ENCODE data around the gene CST11.
"Not testable (repeated sequence)": the region's sequence is repeated elsewhere in the genome, so short reads cannot be mapped to it uniquely, and the experiment has no call there.

CST11 gene

GRCh38 chr20:23488470-23488869 is 35.8 kb upstream of the CST11 start:
- TF ChIP-seq, protein P1, sequence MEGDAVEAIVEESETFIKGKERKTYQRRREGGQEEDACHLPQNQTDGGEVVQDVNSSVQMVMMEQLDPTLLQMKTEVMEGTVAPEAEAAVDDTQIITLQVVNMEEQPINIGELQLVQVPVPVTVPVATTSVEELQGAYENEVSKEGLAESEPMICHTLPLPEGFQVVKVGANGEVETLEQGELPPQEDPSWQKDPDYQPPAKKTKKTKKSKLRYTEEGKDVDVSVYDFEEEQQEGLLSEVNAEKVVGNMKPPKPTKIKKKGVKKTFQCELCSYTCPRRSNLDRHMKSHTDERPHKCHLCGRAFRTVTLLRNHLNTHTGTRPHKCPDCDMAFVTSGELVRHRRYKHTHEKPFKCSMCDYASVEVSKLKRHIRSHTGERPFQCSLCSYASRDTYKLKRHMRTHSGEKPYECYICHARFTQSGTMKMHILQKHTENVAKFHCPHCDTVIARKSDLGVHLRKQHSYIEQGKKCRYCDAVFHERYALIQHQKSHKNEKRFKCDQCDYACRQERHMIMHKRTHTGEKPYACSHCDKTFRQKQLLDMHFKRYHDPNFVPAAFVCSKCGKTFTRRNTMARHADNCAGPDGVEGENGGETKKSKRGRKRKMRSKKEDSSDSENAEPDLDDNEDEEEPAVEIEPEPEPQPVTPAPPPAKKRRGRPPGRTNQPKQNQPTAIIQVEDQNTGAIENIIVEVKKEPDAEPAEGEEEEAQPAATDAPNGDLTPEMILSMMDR (IDR thresholded peaks at IDR 0.05; ENCODE audit: low read depth, low read length, missing control alignments): no peak

DNA sequence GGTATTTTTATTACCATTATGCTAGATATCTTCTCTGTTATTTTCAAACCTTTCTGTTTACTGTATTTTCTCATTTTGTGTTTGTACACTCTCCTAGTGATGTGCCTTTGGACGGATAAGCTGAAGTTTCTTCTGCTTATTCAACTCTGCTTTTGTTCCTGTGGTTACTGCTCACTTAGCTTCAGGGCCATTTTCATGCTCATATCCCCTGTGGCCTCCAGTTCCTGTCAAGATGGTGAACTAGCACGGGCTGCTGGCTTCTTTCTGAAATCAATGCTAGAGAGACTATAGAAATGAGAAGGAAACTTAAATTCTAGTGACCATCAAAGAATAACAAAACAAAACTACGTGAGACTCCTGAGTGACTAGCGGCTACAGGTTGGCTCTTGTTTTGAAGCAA is 31.4 kb upstream of the CST11 start:
- no peak for DNase-seq (ENCODE audit: extremely low read depth, low read depth)
- TF ChIP-seq, protein P1 (IDR thresholded peaks at IDR 0.05; ENCODE audit: low read depth, low read length, missing control alignments): no peak

More at GRCh38 chr20:23488470-23488869, 35.8 kb upstream of the CST11 start:
- H3K4me3 ChIP-seq (replicated peaks; ENCODE audit: low read depth, low read length): no peak overlapping the region
- DNase-seq (ENCODE audit: extremely low read depth, low read depth): no peak

DNA sequence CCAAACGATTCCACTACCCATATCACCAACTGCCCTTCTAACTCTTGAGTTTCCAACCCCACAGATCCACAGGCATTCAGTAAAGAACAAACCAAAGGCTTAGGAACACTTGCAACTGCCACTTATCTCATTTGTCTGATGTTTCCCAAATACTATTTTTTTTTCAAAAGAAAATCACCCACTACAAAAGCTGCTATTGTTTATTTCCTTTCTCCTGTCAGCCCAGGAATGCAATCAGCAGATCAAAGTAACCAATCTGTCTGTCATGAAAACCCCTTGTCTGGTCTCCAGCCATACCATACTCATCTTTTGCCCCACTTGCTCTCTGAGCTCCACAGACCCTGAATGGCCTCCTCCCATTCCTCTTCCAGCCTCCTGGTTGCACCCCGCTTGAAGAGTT is 29.5 kb upstream of the CST11 start:
- no peak for DNase-seq (ENCODE audit: extremely low read depth, low read depth)
- TF ChIP-seq, protein P1 (IDR thresholded peaks at IDR 0.05; ENCODE audit: low read depth, low read length, missing control alignments): no peak
- H3K4me3 ChIP-seq (replicated peaks; ENCODE audit: low read depth, low read length): no peak overlapping the region

More for the DNA sequence above, 31.4 kb upstream of the CST11 start:
- H3K4me3 ChIP-seq (replicated peaks; ENCODE audit: low read depth, low read length): no peak overlapping the region

DNA sequence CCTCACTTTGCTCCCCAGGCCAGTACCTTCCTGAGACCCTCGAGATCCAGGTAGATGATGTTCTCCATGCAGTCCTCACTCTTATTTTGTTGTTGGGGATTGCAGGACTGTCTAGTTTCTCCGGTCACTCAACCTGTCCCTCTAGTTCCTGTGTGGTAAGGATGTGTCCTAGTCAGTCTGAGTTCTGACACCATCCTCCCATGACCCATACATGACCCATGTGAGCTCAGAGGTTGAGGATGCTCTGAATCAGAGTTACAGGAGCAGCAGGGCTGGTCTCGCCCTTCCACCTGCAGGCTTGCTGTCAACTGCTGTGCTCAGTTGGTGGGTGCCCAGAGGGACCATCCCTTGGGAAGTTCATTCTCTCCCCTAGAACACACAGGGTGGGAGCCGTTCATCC is 26.4 kb upstream of the CST11 start:
- DNase-seq (ENCODE audit: extremely low read depth, low read depth): no peak
- TF ChIP-seq, protein P1 (IDR thresholded peaks at IDR 0.05; ENCODE audit: low read depth, low read length, missing control alignments): no peak
- H3K4me3 ChIP-seq (replicated peaks; ENCODE audit: low read depth, low read length): no peak overlapping the region

- DNase-seq (ENCODE audit: extremely low read depth, low read depth): no peak
- TF ChIP-seq, protein P1 (IDR thresholded peaks at IDR 0.05; ENCODE audit: low read depth, low read length, missing control alignments): no peak
- no peak overlapping the region for H3K4me3 ChIP-seq (replicated peaks; ENCODE audit: low read depth, low read length)
Observed at GRCh38 chr20:23477223-23477622, 24.5 kb upstream of the CST11 start.

DNA sequence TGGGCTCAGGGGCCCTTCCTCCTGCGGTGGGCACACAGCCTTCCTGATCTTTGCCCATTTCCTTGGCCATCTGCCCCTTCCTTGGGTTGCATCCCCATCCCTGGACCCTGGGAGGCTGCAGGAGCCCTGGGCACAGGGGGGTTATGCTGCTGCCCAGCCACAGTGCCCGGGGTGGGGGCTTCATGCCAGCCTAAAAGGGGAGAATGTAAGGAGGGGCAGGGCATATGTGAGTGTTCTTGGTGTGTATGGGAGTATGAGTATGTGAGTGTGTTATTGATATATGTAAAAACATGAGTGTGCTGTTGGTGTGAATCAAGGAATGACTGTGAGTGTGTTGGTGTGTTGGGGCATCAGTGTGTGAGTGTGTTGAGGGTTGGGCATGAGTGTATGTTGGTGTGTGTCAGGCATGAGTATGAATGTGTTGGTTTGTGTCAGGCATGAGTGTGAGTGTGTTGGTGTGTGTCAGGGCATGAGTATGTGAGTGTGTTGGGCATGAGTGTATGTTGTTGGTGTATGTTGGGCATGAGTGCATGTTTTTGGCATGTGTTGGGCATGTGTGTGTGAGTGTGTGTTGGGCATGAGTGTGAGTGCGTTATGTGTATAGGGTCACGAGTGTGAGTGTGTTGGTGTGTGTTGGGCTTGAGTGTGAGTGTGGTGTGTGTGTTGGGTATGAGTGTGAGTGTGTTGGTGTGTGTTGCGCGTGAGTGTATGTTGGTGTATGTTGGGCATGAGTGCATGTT is 23.5 kb upstream of the CST11 start:
- TF ChIP-seq, protein P1 (IDR thresholded peaks at IDR 0.05; ENCODE audit: low read depth, low read length, missing control alignments): no peak
- H3K4me3 ChIP-seq (replicated peaks; ENCODE audit: low read depth, low read length): no peak overlapping the region
- no peak for DNase-seq (ENCODE audit: extremely low read depth, low read depth)

DNA sequence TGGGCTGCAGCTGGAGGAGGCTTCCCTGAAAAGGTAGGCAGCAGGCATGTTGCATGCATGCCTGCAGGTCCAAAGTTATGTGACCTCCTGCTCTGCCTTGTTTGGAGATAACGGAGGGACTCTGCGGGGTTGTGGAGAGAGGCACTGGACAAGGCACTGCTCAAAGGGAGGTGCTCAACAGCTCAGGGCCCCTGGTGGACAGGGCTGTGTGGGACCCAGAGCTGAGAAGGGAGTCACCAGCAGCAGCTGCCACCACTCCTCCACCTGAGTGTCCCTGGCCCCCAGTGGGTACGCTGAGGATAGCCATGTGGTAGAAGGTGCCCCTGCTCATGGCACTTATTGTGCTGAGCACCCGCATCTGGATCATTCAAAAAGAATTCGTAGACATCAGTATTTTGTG is 22.7 kb upstream of the CST11 start:
- TF ChIP-seq, protein P1 (IDR thresholded peaks at IDR 0.05; ENCODE audit: low read depth, low read length, missing control alignments): no peak
- no peak for DNase-seq (ENCODE audit: extremely low read depth, low read depth)
- H3K4me3 ChIP-seq (replicated peaks; ENCODE audit: low read depth, low read length): no peak overlapping the region

- H3K4me3 ChIP-seq (replicated peaks; ENCODE audit: low read depth, low read length); DNase-seq (ENCODE audit: extremely low read depth, low read depth): not testable (repeated sequence)
Observed at GRCh38 chr20:23473293-23473692, 20.6 kb upstream of the CST11 start.

- not testable (repeated sequence) for H3K4me3 ChIP-seq (replicated peaks; ENCODE audit: low read depth, low read length); DNase-seq (ENCODE audit: extremely low read depth, low read depth)
Observed at GRCh38 chr20:23472306-23472705, 19.6 kb upstream of the CST11 start.

DNA sequence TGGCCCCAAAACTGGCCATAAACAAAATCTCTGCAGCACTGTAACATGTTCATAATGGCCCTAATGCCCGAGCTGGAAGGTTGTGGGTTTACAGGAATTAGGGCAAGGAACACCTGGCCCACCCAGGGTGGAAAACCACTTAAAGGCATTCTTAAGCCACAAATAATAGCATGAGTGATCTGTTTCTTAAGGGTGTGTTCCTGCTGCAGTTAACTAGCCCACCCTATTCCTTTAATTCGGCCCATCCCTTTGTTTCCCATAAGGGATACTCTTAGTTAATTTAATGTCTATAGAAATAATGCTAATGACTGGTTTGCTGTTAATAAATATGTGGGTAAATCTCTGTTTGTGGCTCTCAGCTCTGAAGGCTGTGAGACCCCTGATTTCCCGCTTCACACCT is 14.3 kb upstream of the CST11 start:
- not testable (repeated sequence) for H3K4me3 ChIP-seq (replicated peaks; ENCODE audit: low read depth, low read length); DNase-seq (ENCODE audit: extremely low read depth, low read depth)
